ENCODE data around the gene ZNF778.
"Not testable (repeated sequence)": the region's sequence is repeated elsewhere in the genome, so short reads cannot be mapped to it uniquely, and the experiment has no call there.

The ZNF778 gene

DNA sequence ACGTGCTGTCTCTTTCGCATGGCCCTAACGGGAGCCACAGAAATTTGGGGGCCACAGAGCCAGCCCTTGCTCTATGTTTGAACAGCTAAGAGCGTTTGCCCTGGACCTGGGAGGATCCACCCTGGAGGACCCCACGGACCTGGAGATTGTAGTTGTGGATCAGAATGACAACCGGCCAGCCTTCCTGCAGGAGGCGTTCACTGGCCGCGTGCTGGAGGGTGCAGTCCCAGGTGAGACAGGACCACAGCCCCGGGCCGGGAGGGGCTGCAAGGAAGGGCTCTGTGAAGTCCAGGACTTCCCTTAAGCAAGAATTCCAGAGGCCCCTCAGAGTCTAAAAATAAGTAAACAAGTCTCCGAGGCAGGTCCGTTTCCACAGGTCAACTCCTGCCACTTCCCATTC, 34.0 kb upstream of the ZNF778 start:
- DNase-seq, result no peak

GRCh38 chr16:89183975-89184676, 33.4 kb upstream of the ZNF778 start:
- DNase-seq, result no peak

DNA sequence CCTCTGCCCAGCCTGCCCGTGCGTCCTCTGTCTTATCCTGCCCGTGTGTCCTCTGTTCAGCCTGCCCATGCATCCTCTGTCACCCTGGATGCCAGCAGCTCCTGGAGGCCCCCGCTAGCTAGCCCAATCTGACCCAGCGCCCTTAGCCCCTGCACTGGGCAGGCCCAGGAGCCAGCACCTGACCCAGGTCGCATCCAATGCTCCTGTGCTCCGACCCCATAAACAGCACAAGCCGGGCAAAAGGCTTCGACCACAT, 32.9 kb upstream of the ZNF778 start:
- DNase-seq, result no peak

DNA sequence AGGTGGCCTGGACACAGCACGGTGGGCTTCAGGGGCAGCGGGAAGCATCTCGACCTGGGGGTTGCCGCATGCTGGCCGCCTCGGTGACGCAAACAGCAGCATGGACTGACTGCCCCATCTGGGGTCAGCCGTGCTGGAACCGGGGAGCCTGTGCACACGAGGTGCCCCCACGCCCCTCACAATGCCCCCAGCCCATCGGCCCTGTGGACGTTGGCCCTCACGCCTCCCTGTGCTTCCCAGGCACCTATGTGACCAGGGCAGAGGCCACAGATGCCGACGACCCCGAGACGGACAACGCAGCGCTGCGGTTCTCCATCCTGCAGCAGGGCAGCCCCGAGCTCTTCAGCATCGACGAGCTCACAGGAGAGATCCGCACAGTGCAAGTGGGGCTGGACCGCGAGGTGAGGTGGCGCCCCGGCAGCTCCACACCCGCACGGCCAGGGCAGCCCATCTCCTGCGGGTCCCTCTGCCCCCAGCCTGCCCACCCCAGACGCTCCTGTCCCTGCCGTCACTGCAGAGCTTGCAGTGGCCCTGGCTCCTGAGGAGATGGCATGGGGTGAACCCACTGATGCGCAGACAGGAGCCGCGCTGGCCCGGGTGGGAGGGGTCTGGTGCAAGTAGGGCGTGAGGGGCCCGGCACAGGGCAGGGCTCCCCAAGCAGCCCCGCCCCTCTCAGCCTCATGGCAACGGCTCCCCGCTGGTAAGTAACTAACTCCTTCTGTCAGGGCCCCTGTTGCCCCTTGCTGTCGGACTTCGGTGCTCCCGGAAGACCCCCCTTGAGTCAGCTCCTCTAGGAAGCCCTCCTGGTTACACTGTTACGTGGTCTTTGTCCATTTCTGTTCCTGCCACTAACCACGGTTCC, 32.3 kb upstream of the ZNF778 start:
- DNase-seq, result no peak

- not testable (repeated sequence) for DNase-seq
Observed at GRCh38 chr16:89185887-89186592, 31.5 kb upstream of the ZNF778 start.

- DNase-seq, result peak; percentile 17
Observed at GRCh38 chr16:89186593-89187031, 30.9 kb upstream of the ZNF778 start.

- peak; percentile 80 for DNase-seq
Observed at GRCh38 chr16:89187032-89187769, 30.3 kb upstream of the ZNF778 start.

DNA sequence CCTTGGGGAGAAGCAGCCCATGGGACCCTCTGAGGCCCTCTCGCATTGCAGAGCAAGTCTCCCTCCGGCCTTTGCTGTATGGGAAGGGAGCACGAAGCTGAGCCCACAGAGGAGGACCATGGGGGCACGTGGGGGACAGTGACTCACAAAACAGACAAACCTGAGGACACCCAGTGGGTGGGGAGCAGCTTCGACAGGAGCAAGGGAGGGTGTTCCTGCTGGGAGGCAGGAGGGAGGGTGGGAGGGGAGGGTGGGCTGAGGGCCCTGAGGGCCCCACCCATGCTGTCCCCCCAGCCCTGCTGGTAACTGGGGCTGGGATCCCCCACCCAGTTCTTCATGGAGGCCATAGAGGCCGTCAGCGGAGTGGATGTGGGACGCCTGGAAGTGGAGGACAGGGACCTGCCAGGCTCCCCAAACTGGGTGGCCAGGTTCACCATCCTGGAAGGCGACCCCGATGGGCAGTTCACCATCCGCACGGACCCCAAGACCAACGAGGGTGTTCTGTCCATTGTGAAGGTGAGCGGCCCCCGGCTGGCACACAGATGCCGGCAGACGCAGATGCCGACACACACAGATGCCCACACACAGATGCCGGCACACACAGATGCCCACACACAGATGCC, 29.6 kb upstream of the ZNF778 start:
- no peak for DNase-seq

DNA sequence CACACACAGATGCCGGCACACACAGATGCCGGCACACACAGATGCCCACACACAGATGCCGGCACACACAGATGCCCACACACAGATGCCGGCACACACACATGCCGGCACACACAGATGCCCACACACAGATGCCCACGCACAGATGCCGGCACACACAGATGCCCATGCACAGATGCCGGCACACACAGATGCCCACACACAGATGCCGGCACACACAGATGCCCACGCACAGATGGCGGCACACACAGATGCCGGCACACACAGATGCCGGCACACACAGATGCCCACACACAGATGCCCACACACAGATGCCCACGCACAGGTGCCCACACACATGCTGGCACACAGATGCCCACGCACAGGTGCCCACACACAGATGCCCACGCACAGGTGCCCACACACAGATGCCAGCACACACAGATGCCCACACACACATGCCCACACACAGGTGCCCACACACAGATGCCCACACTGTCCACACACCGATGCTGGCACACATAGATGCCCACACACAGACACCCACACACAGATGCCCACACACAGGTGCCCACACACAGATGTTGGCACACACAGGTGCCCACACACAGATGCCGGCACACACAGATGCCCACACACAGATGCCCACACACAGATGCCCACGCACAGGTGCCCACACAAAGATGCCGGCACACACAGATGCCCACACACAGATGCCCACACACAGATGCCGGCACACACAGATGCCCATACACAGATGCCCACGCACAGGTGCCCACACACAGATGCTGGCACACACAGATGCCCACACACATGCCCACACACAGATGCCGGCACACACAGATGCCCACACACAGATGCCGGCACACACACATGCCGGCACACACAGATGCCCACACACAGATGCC, 28.8 kb upstream of the ZNF778 start:
- DNase-seq, result not testable (repeated sequence)

GRCh38 chr16:89189358-89190025, 28.0 kb upstream of the ZNF778 start:
- peak; percentile 6 for DNase-seq

DNA sequence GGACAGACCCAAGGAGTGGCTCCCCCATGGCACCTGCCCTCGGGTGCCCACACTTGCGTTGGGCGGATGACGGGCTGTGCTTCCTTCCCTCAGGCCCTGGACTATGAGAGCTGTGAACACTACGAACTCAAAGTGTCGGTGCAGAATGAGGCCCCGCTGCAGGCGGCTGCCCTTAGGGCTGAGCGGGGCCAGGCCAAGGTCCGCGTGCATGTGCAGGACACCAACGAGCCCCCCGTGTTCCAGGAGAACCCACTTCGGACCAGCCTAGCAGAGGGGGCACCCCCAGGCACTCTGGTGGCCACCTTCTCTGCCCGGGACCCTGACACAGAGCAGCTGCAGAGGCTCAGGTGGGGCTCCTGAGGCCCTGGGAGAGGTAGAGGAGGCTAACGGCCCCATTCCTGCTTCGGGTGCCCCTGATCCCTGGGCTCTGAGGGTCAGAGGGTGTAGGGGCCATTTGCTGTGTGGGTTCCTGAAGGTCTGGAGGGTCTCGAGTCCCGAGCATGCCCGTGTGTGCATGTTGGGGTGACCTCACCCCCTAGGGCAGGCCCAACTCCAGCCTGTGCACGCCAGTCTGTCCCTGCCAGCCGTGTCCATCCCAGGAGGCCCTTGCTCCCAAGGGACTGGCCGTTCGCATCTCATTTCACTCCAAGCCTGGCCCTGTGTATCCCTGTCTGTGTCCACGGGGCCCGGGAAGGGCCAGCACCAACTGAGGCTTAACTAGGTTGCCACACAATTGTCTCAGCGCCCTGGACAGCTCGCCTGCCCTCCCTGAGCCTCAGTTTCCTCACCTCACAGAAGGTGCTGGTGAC, 27.1 kb upstream of the ZNF778 start:
- peak; percentile 19 for DNase-seq

DNA sequence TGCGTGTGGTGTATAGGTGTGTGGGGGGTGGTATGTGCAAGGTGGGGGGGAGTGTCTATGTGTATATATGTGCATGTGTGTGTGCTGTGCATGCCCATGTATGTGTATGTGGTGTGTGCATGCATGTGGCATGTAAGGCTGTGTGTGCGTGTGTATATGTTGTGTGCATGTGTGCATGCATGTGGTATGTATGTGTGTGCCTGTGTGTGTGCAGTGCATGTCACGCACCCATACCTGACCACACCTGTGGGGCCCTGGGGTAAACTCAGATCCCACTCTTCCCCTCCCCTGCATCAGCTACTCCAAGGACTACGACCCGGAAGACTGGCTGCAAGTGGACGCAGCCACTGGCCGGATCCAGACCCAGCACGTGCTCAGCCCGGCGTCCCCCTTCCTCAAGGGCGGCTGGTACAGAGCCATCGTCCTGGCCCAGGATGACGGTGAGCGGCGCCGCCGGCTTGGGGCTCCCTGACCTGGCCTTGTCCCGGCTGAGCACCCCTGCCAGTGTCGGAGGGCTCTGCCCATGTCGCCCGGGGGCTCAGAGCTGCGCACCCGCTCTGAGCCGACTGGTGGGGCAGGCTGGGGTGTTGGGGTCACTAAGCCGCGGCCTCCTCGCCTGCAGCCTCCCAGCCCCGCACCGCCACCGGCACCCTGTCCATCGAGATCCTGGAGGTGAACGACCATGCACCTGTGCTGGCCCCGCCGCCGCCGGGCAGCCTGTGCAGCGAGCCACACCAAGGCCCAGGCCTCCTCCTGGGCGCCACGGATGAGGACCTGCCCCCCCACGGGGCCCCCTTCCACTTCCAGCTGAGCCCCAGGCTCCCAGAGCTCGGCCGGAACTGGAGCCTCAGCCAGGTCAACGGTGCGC, 26.2 kb upstream of the ZNF778 start:
- peak; percentile 3 for DNase-seq

DNA sequence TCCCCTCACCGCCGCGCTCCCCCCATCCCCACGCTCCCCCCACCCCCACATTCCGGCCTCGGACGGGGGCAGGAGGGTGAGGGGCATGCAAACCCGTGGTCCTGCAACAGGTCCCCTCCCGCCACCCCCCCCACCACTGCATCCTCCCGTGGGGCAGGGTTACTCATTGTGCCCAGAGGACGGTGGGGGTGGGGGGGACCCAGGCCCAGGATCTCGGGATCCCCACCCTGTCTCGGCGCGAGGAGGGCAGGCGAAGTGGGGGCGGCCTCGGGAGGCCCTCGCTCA, 25.7 kb upstream of the ZNF778 start:
- DNase-seq, result no peak

DNA sequence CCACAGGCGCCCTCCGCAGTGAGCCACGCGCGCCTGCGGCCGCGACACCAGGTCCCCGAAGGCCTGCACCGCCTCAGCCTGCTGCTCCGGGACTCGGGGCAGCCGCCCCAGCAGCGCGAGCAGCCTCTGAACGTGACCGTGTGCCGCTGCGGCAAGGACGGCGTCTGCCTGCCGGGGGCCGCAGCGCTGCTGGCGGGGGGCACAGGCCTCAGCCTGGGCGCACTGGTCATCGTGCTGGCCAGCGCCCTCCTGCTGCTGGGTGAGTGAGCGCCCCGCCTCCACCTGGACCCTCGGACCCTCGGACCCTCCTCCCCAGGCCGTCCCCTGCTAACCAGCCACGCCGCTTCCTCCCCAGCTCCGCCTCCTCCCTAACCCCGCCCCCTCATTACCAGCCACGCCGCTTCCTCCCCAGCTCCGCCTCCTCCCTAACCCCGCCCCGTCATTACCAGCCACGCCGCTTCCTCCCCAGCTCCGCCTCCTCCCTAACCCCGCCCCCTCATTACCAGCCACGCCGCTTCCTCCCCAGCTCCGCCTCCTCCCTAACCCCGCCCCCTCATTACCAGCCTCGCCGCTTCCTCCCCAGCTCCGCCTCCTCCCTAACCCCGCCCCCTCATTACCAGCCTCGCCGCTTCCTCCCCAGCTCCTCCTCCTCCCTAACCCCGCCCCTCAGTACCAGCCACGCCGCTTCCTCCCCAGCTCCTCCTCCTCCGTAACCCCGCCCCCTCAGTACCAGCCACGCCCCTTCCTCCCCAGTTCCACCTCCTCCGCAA, 25.1 kb upstream of the ZNF778 start:
- peak; percentile 70 for DNase-seq

DNA sequence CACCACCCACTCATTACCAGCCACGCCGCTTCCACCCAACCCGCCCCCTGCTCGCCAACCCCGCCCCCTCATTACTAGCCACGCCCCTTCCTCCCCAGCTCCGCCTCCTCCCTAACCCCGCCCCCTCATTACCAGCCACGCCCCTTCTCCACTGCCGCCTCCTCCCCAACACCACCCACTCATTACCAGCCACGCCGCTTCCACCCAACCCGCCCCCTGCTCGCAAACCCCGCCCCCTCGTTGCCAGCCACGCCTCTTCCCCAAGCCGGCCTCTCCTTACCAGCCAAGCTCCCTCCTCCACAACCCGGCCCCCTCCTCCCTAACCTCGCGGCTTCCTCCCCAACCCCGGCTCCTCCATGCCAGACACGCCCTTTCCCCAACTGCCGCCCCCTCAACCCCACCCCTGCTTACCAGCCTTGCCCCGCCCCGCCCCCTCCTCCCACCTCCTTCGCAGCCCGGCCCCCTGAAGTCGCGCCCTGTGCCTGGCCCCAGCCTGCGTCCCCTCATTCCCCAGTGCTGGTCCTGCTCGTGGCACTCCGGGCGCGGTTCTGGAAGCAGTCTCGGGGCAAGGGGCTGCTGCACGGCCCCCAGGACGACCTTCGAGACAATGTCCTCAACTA, 24.4 kb upstream of the ZNF778 start:
- DNase-seq, result no peak

DNA sequence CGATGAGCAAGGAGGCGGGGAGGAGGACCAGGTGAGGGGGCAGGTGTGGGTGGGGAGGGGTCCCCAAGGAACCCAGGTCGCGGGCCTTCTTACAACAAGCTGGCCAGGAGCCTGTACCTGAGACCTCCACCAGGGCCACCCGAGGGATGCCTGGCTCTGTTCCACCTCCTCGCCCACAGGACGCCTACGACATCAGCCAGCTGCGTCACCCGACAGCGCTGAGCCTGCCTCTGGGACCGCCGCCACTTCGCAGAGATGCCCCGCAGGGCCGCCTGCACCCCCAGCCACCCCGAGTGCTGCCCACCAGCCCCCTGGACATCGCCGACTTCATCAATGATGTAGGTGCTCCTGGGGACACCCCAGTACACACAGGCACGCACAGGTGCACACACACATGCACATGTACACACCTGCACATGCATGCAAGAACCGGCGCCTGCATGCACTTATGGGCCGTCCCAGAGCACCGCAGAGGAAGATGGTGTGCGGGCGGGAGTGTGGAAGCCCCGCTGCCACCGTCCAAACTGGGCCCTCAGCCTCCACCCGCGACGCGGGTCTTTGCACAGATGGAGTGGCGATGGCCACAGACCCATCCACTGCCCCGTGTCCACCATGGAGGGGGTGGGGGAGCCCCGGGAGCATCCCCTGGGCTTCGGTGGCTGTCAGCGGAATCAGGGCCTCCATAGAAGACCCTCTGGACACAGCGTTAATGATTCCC, 23.8 kb upstream of the ZNF778 start:
- peak; percentile 10 for DNase-seq

Data from retina (tissue), 1 donor.